ENCODE data around the gene PLA2G4B.

The PLA2G4B gene

DNA sequence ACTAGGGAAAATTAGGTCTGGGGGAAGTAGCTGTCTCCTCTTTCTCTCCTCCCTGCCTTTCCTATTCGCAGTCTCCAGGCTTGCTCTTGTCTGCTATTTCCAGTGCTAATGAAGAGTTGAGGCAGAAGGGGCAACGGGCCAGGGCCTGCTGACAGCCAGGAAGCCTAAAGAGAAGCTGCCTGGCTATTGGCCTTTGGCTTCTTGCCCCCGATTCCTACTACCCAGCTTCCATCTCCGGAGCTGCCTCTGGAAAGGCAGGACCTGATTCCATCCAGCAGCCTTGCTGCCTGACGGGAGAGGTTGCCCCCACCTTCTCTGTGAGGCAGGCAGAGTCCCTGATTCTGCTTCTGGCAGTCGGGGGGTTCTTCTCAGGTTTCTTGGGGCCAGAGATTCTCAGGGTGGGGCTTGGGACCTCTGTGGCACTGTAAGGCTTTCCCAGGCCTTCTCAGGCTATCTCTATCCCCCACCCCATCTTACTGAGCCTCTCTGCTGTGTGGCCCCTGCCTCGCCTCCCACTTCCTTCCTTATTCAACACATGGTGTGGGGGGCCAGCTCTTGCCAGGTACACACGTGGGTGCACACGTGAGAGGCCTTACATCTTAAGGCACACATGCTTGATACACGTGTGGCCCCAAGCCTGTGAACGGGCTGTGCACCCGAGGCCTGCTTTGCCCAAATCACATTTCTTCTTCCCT lies 29.0 kb upstream of the PLA2G4B start:
- DNase-seq (ENCODE audit: low spot score), result no peak

DNA sequence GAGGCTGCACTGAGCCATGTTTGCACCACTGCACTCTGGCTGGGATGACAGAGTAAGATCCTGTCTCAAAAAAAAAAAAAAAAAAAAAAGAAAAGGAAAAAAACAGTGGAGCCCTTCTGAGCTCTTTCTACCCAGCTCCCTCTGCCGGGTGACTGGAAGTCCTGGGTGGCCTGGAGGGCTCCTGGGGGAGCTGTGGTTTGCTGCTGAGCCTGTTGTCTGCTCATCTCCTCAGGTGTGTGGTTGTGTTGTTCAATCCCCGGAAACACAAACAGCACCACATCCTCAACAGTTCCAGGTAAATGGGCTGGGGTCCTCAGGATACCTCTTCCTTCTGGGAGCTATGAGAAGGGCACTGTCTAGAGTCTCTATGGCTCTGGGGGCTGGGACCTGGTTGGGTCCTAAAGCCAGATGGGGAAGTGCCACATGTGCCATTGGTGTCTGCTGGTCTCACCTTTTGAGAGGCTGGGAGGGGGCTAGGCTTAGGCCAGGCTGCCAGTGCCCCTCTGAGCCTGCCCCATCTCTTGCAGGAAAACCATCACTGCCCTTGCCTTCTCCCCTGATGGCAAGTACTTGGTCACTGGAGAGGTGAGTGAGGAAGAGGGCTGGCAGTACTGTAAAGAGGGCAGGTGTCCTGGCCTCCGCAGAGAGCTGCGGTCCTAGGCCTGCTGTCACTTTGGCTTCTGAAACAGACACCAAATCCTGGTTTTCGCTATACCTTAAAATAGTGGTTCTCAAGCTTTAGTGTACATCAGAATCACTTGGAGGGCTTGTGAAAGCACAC lies 27.8 kb upstream of the PLA2G4B start:
- no peak for DNase-seq (ENCODE audit: low spot score)

GRCh38 chr15:41811432-41812195 lies 27.0 kb upstream of the PLA2G4B start:
- DNase-seq (ENCODE audit: low spot score), result peak; percentile 79

DNA sequence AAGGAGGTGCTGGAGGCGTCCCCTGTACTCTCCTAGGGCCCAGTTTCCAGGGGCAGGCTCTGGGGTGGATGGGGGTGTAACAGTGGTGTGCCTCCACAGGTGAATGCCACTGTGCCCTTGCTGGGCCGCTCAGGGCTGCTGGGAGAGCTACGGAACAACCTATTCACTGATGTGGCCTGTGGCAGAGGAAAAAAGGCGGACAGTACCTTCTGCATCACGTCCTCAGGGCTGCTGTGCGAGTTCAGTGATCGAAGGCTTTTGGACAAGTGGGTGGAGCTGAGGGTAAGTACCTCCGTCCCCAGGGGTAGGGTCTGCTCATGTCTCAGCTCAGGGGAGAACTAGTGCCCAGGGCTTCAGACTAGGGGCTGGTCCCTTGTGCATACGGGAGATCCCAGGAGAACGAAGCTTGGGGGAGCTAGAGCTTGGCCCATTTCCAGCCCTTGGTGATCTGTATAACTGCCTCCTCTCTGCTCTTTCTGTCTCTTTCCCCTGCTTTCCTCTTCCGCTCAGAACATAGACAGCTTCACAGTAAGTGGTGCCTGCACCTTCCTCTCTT lies 25.7 kb upstream of the PLA2G4B start:
- no peak for DNase-seq (ENCODE audit: low spot score)

GRCh38 chr15:41813426-41813825 lies 25.2 kb upstream of the PLA2G4B start:
- no peak for DNase-seq (ENCODE audit: low spot score)

DNA sequence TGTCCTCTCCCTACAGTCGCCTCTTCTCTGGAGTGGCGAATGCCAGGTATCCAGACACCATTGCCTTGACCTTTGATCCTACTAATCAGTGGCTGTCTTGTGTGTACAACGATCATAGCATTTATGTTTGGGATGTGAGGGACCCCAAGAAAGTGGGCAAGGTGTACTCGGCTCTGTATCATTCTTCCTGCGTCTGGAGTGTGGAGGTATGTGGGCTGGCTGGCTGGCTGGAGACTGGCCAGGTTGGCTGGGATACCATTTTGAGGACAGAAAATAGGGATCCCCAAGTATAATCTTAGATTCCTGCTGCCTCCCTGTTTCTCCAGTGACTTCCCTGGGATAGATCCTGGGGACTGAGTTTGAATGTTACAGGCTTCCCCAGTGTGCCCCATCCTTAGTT lies 24.1 kb upstream of the PLA2G4B start:
- no peak for DNase-seq (ENCODE audit: low spot score)

DNA sequence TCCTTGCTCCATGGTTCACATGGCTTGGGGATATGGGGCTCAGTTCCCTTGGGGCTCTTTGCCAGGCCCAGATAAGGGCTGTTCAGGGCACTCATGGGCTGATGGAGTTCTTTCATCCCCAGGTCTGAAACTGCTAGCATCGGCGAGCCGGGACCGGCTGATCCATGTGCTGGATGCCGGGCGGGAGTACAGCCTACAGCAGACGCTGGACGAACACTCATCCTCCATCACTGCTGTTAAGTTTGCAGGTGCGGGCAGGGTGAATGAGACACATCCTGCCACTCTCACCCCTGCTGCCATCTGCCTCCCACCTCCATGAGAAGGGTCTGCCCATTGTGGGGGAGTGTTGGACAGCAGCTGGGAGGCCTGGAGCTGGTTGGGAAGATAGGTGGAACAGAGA lies 21.9 kb upstream of the PLA2G4B start:
- no peak for DNase-seq (ENCODE audit: low spot score)

DNA sequence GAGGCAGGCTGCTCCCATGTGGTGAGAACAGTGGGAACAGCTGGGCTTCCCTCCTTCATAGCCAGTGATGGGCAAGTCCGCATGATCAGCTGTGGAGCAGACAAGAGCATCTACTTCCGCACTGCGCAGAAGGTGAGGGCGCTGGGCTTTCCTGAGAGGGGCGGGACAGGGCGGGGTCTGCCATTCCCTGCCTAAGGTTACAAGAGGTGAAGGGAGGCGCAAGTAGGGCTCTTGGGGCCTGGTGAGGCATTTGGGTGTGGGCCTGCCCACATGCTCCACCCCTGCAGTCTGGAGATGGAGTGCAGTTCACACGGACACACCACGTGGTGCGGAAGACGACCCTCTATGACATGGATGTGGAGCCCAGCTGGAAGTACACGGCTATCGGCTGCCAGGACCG lies 21.3 kb upstream of the PLA2G4B start:
- DNase-seq (ENCODE audit: low spot score), result no peak

DNA sequence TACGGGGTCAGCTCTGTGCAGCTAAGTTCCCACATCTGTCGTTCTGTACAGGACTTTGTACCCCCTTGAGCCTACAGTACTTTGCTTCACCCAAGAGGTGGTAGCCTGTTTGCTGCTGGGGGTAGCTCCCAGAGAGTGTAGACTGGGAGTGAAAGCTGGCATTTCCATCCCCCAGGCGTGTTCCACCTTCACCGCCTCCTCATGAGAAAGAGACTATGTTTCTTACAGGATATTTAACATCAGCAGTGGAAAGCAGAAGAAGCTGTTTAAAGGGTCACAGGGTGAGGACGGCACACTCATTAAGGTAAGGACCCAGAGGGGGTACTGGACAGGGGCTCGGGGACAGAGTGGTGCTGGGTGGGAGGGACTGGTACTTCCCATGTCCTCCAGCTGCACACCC lies 20.9 kb upstream of the PLA2G4B start:
- DNase-seq (ENCODE audit: low spot score), result no peak

DNA sequence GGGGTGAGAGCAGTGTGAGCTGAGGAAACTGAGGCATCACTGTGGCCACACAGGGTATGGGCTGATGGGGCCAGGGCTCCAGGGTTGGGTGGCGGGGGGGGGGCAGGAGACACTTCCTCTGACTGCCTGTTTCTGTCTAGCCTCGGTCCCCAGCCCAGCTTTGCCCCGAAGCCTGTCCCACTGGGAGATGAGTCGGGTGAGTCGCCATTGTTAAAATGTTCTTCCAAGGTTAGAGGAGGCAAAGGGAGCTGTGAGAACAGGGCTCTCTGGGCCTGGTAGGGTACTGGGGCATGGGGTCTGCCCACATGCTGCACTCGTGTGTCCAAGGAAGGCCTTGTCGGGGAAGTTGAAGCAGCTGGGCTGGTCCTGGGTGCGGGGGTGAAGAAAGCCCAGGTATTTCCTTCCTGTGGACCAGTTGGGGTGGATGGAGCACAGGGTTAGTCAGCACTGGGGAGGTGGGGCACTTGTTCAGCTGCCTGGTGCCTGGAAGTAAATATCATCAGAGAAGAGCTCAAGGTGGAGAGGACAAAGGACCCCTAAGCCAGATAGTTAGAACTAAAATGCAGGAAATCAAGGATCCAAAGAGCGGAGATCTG lies 19.1 kb upstream of the PLA2G4B start:
- DNase-seq (ENCODE audit: low spot score), result no peak

- DNase-seq (ENCODE audit: low spot score), result no peak
Measured at GRCh38 chr15:41820791-41821423, 17.7 kb upstream of the PLA2G4B start.

DNA sequence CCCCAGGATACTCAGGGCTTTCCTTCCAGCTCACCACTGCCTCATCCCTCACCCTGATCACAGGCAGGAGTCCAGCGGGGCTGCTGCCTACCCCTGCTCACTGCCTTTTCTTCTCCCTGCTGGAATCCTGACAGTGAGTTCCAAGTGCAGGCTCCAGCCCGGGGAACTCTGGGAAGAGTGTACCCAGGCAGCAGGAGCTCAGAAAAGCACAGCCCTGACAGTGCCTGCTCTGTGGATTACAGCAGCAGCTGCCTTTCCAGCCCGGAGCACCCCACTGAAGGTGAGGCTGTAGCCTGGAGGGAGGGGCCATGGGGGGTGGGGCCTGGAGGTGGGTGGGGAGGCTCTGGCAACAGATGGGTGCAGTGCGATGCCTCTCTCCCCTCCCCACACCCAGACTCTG lies 16.8 kb upstream of the PLA2G4B start:
- DNase-seq (ENCODE audit: low spot score), result no peak

GRCh38 chr15:41822471-41822870 lies 16.2 kb upstream of the PLA2G4B start:
- DNase-seq (ENCODE audit: low spot score), result no peak

GRCh38 chr15:41822957-41823356 lies 15.7 kb upstream of the PLA2G4B start:
- DNase-seq (ENCODE audit: low spot score), result no peak

- no peak for DNase-seq (ENCODE audit: low spot score)
Measured at GRCh38 chr15:41823502-41823901, 15.1 kb upstream of the PLA2G4B start.

GRCh38 chr15:41824062-41824745 lies 14.4 kb upstream of the PLA2G4B start:
- no peak for DNase-seq (ENCODE audit: low spot score)

DNA sequence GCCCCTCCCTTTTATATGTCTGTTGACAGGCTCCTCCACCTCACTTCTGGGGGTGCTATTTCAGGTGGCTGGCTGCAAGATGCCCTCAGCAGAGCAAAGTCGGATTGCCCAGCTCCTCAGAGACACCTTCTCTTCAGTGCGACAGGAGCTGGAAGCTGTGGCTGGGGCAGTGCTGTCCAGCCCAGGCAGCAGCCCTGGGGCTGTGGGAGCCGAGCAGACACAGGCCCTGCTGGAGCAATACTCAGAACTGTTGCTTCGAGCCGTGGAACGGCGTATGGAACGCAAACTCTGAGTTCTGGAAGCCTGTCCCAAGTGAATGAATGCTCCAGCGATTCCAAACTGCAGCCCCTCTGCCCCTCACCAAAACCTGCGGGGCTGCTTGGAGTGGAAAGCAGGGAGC lies 13.5 kb upstream of the PLA2G4B start:
- no peak for DNase-seq (ENCODE audit: low spot score)

DNA sequence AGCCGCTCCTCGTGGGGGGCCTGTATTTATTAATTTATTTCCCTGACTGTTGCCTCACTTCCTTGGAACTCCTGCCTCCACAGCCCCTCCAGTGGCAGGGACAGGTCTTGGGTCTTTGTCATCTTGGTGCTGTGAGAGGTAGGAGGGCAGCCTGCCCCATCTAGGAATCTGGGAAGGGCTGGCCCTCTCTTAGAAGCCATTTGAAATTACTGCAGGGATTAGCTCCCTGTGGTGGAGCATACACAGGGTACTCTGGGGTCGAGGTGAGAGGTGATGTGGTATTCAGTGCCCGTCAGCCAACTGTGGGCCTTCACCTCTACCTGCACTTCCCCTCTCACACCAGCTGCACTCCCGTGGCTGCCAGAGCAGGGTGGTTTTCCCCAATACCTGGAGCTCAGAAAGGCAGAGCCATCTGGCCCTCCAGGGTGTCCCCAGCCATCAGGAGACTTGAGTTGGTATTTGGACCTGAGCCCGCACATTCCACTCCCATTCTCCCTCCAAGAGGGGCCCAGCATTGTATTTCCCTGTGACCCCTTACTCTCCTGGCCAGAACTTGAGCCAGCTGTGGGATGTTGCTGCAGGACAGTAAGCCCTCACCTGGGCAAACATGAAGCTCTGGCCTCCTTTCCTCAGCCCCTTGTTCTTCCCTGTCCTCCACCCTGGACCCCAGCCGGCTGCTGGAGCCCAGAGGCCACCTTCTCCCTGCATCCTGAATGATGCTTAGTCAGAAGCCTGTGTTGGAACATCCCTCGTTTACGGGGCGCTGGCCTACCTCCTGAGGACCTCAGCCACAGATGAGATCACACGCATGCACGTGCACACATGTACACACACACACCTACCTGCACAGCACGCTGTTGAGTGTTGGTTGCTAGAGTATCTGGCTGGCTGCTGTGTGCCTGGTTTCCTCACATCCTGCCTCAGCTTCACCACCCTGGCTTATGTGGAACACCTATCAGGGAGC lies 12.8 kb upstream of the PLA2G4B start:
- no peak for DNase-seq (ENCODE audit: low spot score)

GRCh38 chr15:41827290-41827879 lies 11.3 kb upstream of the PLA2G4B start:
- DNase-seq (ENCODE audit: low spot score), result no peak
